HG03432 (cell line): ENCODE data around the gene FRMPD1.

Experiments
- ATAC-seq: cut with Tn5 transposase; IDR thresholded peaks from one replicate; pipeline ENCODE4 v1.9.1; 2021; ENCODE audit warnings: mild to moderate bottlenecking, moderate library complexity; ENCODE audit not compliant: unreplicated experiment

FRMPD1 gene

DNA sequence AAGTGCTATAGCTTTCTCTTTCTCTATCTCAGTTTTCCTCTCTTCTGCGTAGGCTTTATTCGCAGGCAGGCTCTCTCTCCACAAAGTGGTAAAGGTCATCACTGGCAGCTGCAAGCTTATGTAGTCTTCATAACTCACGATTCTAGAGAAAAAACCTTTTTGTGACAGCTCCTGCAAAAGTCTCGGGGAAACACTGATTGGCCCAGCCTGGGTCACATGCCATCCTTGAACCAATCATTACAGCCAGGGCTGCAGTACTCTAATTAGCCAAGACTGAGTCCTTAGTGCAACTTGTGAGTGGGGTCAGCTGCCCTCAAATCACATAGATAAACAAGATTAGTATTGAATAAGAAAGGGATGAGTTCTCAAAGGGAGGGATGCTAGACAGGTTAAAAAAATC, 18.3 kb upstream of the FRMPD1 start:
- ATAC-seq = no peak

DNA sequence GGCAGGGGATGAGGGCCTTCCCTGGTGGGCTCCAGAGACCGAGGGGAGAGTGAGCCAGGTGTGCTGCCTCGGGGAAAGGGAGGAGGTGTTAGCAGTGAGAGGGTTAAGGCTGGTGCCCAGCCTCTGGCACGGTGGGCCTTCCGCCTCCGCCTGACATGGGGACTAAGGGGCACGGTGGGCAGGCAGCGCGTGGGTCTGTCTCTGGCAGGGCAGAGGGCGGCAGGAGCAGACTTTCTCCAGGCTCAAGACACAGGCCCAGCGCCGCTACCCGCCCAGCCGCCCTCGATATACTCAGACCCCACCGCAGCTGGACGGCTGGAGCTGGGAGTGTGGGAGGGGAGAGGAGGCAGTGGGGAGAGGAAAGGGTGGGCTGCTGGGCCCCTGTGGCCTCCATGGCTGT, 14.9 kb upstream of the FRMPD1 start:
- ATAC-seq = no peak

DNA sequence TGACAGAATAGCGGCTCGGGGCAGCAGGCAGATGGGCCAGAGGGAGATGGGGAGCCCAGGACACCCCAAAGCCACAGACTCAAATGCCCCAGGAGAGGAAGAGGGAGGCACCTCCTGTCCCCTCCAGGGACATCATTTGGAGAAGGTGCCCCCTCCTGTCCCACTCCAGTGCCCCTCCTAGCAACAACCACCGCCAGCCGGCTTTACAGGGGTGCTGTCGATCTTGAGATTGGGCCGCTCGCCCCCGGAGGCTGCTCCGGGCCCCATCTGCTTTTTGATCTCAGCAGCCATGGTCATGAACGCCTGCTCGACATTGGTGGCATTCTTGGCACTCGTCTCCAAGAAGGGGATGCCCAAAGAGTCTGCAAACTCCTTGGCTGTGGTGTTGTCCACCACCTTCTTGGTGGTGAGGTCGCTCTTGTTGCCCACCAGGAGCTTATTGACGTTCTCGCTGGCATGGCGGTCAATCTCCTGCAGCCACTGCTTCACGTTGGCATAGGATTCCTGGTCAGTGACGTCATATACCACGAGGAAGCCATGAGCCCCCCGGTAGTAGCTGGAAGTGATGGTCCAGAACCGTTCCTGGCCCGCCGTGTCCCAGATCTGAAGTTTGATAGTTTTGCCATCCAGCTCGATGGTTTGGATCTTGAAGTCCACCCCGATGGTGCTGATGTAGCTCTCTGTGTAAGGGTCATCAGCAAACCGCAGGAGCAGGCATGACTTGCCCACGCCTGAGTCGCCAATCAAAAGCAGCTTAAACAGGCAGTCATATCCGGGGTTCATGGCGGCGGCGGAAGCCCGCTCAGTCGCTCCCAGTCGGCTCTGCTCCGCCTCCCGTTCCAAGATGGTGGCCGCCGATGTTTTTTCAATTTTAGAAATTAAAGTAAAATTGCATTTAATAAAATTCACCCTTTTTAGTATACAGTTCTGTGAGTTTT, 14.0 kb upstream of the FRMPD1 start:
- no peak for ATAC-seq

GRCh38 chr9:37639109-37639762, 11.5 kb upstream of the FRMPD1 start:
- ATAC-seq = no peak

GRCh38 chr9:37639841-37640240, 10.9 kb upstream of the FRMPD1 start:
- ATAC-seq = no peak

GRCh38 chr9:37640246-37640645, 10.5 kb upstream of the FRMPD1 start:
- ATAC-seq = no peak

DNA sequence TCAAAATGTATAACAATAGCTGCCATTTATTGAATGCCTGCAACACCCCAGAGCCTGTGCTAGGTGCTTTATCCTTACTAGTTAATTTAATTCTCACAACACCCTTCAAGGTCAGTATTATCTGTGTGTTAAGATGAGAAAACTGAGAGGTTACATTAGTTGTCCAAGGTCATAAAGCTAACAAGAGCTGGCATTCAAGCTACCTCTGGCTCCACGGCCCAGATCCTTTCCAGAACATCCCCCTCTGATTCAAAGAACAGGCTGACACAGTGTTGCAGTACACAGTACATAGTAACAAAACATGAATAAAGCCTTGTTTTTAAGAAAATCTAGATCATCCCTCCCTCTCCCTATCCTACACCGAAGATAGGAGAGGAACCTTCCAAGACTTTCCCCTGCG, 9.4 kb upstream of the FRMPD1 start:
- ATAC-seq = no peak

- no peak for ATAC-seq
Observed at GRCh38 chr9:37643214-37643613, 7.5 kb upstream of the FRMPD1 start.

DNA sequence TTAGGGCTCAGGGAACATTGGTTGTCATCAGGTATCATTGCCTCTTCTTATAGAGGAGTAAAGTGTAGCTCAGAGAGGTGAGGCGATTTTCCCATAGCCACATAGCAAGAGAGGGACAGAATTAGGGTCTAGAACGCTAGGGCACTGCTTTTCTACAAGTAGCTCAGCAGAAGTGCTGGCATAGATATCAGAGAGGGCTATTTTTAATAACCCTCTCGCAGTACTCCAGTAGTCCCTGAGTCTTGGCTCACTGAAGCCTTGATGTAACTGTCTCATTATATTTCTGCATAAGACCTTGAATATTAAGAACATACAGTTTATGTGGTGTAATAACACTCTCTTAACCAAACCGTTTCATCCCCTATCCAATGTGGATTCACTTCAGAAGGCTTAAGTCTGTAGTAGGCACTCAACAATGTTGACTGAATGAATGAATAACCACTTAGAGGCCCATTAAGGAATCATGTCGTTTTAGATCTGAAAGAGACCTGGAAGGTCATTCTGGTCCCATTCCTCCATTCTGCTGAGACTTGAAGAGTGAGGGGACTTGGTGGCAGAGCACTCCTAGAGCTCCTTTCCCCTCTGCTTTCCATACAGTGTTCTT, 4.7 kb upstream of the FRMPD1 start:
- ATAC-seq = no peak

DNA sequence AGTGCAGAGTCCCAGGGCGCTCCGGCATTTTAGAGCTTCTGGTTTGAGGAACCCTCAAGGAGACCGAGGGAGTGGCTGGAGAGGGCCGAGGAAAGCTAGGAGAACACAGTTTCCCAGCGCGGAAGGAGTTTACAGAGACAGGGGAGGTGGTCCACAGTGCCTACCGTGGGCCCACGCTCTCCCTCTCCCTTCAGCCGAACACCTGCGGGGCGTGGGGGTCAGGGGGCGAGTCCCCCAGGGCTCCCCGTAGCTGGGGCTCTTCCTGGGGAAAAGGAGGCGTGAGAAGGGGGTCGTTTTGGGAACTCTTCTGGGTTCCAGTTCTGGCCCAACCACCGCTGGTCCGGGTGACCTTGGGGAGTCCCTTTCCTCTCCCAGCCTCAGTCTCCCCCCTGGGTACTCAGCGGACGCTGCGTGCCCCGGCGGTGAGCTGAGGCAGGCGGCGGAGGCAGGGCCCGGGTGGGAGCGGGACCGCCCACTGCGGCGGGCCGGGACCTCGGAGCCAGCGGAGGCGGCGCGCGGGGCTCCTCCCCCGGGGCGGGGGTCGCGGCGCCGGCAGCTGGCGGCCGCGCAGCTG, 368 bp upstream of the FRMPD1 start:
- ATAC-seq = no peak

GRCh38 chr9:37652261-37652660, 1.5 kb downstream of the FRMPD1 start:
- ATAC-seq = no peak

- ATAC-seq = no peak
Observed at GRCh38 chr9:37653385-37653784, 2.6 kb downstream of the FRMPD1 start.

DNA sequence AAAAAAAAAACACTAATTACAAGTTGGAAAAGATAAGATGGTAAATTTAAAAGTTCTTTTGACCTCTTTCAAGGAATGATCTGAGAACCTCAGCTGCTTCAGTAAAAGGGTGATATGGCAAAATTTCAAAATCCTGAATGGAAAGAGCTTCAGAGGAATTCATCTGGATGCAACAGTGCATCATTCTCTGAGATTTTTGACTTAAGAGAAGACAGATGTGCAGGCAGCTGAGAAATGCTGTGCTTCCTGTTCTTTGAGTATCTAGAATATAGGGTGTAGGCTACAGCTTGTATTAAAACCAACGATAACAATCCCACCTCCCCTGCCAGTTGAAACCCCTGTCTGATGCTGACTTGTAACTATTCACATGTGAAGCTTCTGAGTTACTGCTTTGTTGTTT, 6.2 kb downstream of the FRMPD1 start:
- ATAC-seq = no peak

GRCh38 chr9:37660691-37661090, 9.9 kb downstream of the FRMPD1 start:
- ATAC-seq = no peak

GRCh38 chr9:37663926-37664325, 13.2 kb downstream of the FRMPD1 start:
- no peak for ATAC-seq

- ATAC-seq = no peak
Observed at GRCh38 chr9:37667706-37668105, 17.0 kb downstream of the FRMPD1 start.

GRCh38 chr9:37668116-37668601, 17.4 kb downstream of the FRMPD1 start:
- no peak for ATAC-seq

DNA sequence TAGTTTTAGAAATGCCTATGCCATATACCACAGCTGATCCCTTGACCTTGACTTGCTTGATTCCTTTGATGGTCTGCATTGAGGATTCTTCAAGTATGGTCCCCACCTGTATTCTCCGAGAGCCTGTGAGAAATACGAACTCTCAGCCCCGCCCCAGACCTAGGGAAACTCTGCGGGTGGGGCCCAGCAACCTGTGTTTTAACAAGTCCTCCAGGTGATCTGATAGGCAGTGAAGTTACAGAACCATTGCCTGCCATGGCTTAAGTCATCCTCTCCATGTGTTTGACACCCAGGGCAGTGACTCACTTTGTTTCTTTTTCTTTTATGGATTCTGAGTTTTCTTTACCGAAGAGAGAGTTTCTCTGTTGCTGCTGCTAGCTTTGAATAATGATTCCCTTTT, 18.5 kb downstream of the FRMPD1 start:
- no peak for ATAC-seq

DNA sequence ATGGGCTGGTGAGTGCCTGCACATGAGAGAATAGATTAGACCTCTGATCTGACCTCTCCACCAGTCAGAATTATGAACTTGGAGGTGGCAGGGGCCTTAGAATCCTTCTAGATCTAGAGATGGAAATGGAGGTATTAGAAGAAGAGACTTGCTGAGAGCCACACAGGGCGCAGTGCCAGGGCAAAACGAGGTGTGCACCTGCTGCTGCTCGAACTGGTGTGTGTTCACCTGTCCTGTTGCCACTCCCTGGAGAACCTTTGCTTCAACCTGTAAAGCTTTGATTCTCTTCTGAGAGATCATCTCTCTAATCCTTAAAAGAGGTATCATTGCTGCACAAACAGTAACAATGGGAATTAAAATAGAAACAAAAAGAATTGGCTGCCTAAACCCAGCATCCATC, 24.9 kb downstream of the FRMPD1 start:
- ATAC-seq = no peak

DNA sequence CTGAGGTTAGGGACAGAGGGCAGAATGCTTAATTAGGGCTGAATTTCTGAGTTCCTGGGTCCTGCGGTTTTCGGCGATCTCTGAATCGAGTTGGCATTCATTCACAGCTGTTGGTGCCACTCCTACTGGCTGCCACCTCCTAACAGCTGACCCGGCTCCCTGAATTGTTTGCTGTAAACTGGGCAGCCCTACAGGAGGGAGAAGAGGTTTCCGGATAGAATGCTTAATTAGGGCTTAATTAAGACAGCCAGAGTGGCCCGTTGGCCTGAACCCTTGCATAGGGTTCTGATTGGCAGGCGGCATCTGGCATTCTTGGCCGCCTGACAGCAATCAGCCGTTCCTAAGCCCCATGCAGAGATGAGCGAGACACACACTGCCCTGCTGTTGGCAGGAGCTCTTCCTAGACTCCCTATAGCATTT, 25.7 kb downstream of the FRMPD1 start:
- no peak for ATAC-seq

DNA sequence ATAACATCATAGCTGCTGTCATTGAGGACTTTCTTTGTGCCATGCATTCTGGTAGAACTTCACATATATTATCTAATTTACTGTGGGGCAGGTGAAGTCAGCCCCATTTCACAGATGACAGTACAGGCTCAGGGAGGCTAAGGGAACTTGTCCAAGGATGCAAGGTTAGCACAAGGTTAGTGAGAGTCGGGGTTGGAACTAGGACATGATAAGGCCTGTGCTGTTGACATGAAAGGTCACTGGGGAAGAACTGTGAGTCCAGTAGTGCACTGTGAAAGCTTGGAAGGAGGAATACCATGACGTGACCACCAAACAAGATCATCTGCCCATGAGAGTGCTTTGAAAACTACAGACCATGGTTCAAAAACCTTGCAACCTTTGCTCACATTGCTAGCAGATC, 26.7 kb downstream of the FRMPD1 start:
- ATAC-seq = no peak
